Measurements from ENCODE around the gene PTBP3. TPM values are rescaled to one million over a fixed set of nuclear protein-coding genes. Genes with fewer than 3 reads are reported as not detected.
"Not testable (repeated sequence)": the region's sequence is repeated elsewhere in the genome, so short reads cannot be mapped to it uniquely, and the experiment has no call there.

The PTBP3 gene
- total RNA-seq, 1 experiment from 2014 or later: 57.1 TPM

GRCh38 chr9:112198646-112199045 is 134.8 kb downstream of the PTBP3 start:
- POLR2A ChIA-PET (ENCODE audit: low non-redundant PET): no interaction called here

GRCh38 chr9:112194969-112195431 is 138.4 kb downstream of the PTBP3 start:
- intact Hi-C loops (cut with micrococcal nuclease; ENCODE audit: unreplicated experiment): no loop called here

More at GRCh38 chr9:112198646-112199045, 134.8 kb downstream of the PTBP3 start:
- H3K27me3 ChIP-seq (replicated peaks; ENCODE audit: insufficient read depth, low read depth, low read length, poor library complexity): no peaks in the 10 kb centered on the region
- H3K36me3 ChIP-seq (ENCODE audit: insufficient read depth, low read length, poor library complexity, severe bottlenecking): no peaks in the 10 kb centered on the region
- H3K4me1 ChIP-seq (ENCODE audit: insufficient read depth, low read length, poor library complexity, severe bottlenecking): peaks cover 4% of the 10 kb centered on the region
- no peak overlapping the region for H3K4me3 ChIP-seq (ENCODE audit: low read depth, low read length, poor library complexity, severe bottlenecking)
- DNase-seq (ENCODE audit: low spot score): no peak
- no peak overlapping the region for H3K27ac ChIP-seq (ENCODE audit: low read depth, low read length, poor library complexity, severe bottlenecking)
- intact Hi-C loops (cut with micrococcal nuclease; ENCODE audit: unreplicated experiment): no loop called here
- TF ChIP-seq EZH2 (IDR thresholded peaks at IDR 0.05; ENCODE audit: borderline replicate concordance, low read depth, low read length, poor library complexity, severe bottlenecking) (no peak), CTCF (conservative IDR thresholded peaks at IDR 0.05; ENCODE audit: low read depth, low read length) (no peak)
- CTCF ChIA-PET: no interaction called here
- no TSS peak for BruUV-seq (replicated peaks)
- no peaks in the 10 kb centered on the region for H3K9me3 ChIP-seq (ENCODE audit: low read depth, low read length, poor library complexity, severe bottlenecking)

GRCh38 chr9:112193572-112194288 is 139.7 kb downstream of the PTBP3 start:
- intact Hi-C loops (cut with micrococcal nuclease; ENCODE audit: unreplicated experiment): no loop called here
- BruUV-seq (replicated peaks): no TSS peak
- ChIA-PET CTCF (no interaction called here), POLR2A (ENCODE audit: low non-redundant PET) (no interaction called here)
- DNase-seq (ENCODE audit: low spot score): peak; percentile 87
- Histone ChIP-seq H3K27me3 (replicated peaks; ENCODE audit: insufficient read depth, low read depth, low read length, poor library complexity) (no peaks in the 10 kb centered on the region), H3K27ac (ENCODE audit: low read depth, low read length, poor library complexity, severe bottlenecking) (no peak overlapping the region), H3K36me3 (ENCODE audit: insufficient read depth, low read length, poor library complexity, severe bottlenecking) (no peaks in the 10 kb centered on the region), H3K4me1 (ENCODE audit: insufficient read depth, low read length, poor library complexity, severe bottlenecking) (peaks cover 4% of the 10 kb centered on the region), H3K4me3 (ENCODE audit: low read depth, low read length, poor library complexity, severe bottlenecking) (no peak overlapping the region), H3K9me3 (ENCODE audit: low read depth, low read length, poor library complexity, severe bottlenecking) (no peaks in the 10 kb centered on the region)
- TF ChIP-seq CTCF (conservative IDR thresholded peaks at IDR 0.05; ENCODE audit: low read depth, low read length) (no peak), EZH2 (IDR thresholded peaks at IDR 0.05; ENCODE audit: borderline replicate concordance, low read depth, low read length, poor library complexity, severe bottlenecking) (no peak)

More at GRCh38 chr9:112194969-112195431, 138.4 kb downstream of the PTBP3 start:
- no peaks in the 10 kb centered on the region for H3K36me3 ChIP-seq (ENCODE audit: insufficient read depth, low read length, poor library complexity, severe bottlenecking)
- no peaks in the 10 kb centered on the region for H3K9me3 ChIP-seq (ENCODE audit: low read depth, low read length, poor library complexity, severe bottlenecking)
- H3K4me3 ChIP-seq (ENCODE audit: low read depth, low read length, poor library complexity, severe bottlenecking): no peak overlapping the region
- H3K27me3 ChIP-seq (replicated peaks; ENCODE audit: insufficient read depth, low read depth, low read length, poor library complexity): no peaks in the 10 kb centered on the region
- DNase-seq (ENCODE audit: low spot score): no peak
- H3K4me1 ChIP-seq (ENCODE audit: insufficient read depth, low read length, poor library complexity, severe bottlenecking): peaks cover 4% of the 10 kb centered on the region
- CTCF ChIA-PET: no interaction called here
- H3K27ac ChIP-seq (ENCODE audit: low read depth, low read length, poor library complexity, severe bottlenecking): no peak overlapping the region
- no TSS peak for BruUV-seq (replicated peaks)
- TF ChIP-seq EZH2 (IDR thresholded peaks at IDR 0.05; ENCODE audit: borderline replicate concordance, low read depth, low read length, poor library complexity, severe bottlenecking) (no peak), CTCF (conservative IDR thresholded peaks at IDR 0.05; ENCODE audit: low read depth, low read length) (no peak)
- POLR2A ChIA-PET (ENCODE audit: low non-redundant PET): no interaction called here

- POLR2A ChIA-PET (ENCODE audit: low non-redundant PET); H3K4me3 ChIP-seq (ENCODE audit: low read depth, low read length, poor library complexity, severe bottlenecking); H3K4me1 ChIP-seq (ENCODE audit: insufficient read depth, low read length, poor library complexity, severe bottlenecking); H3K27ac ChIP-seq (ENCODE audit: low read depth, low read length, poor library complexity, severe bottlenecking); CTCF ChIA-PET; DNase-seq (ENCODE audit: low spot score); H3K27me3 ChIP-seq (replicated peaks; ENCODE audit: insufficient read depth, low read depth, low read length, poor library complexity); H3K36me3 ChIP-seq (ENCODE audit: insufficient read depth, low read length, poor library complexity, severe bottlenecking); BruUV-seq (replicated peaks); intact Hi-C loops (cut with micrococcal nuclease; ENCODE audit: unreplicated experiment); H3K9me3 ChIP-seq (ENCODE audit: low read depth, low read length, poor library complexity, severe bottlenecking): not testable (repeated sequence)
Measured at GRCh38 chr9:112190320-112190719, 143.1 kb downstream of the PTBP3 start.
